ENCODE results near the gene GRK3.

The GRK3 gene

GRCh38 chr22:25536589-25536988, 27.9 kb upstream of the GRK3 start:
- TF ChIP-seq CTCF (IDR thresholded peaks at IDR 0.05; ENCODE audit: low read depth, low read length, missing control alignments), result no peak
- no peak overlapping the region for H3K4me3 ChIP-seq (ENCODE audit: low read depth, low read length)
- no peak for DNase-seq (ENCODE audit: low read depth)

- TF ChIP-seq CTCF (IDR thresholded peaks at IDR 0.05; ENCODE audit: low read depth, low read length, missing control alignments), result no peak
- DNase-seq (ENCODE audit: low read depth), result no peak
- H3K4me3 ChIP-seq (ENCODE audit: low read depth, low read length), result no peak overlapping the region
Measured at GRCh38 chr22:25540166-25540907, 24.1 kb upstream of the GRK3 start.

DNA sequence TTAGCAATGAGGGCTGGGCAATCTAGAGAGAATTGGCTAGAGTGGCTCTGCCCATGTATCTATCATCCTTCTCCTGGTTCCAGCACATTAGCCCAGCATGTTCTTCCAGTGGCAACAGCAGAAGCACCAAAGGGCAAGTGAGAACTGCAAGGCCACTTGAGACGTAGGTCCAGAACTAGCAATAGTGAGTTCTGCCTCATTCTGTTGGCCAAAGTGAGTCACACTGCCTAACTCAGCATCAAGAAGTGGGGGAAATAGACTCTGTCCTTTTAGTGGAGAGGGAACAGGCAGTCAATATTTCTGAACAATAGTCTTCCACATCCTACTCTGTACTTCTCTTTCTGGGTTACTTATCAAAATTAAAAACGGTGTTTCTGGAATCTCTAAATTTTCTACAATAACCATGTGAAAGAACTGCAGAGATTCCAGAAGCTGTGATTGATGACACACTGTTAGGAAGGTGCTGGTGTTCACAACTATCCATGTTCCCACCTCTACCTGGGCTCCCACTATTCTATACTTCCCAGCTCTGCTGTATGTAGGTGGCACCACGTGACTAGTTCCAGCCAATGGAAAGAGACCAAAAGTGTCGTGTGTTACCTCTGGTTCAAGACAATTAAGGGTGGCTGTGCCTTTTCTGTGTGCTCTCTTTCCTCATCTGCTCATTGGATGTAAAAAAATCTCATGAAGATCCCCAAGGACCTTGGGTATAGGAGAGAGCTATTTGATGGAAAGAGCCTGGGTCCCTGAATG, 23.4 kb upstream of the GRK3 start:
- DNase-seq (ENCODE audit: low read depth), result no peak
- no peak for TF ChIP-seq CTCF (IDR thresholded peaks at IDR 0.05; ENCODE audit: low read depth, low read length, missing control alignments)
- H3K4me3 ChIP-seq (ENCODE audit: low read depth, low read length), result no peak overlapping the region

GRCh38 chr22:25542191-25542590, 22.3 kb upstream of the GRK3 start:
- H3K4me3 ChIP-seq (ENCODE audit: low read depth, low read length), result no peak overlapping the region
- no peak for TF ChIP-seq CTCF (IDR thresholded peaks at IDR 0.05; ENCODE audit: low read depth, low read length, missing control alignments)
- no peak for DNase-seq (ENCODE audit: low read depth)

DNA sequence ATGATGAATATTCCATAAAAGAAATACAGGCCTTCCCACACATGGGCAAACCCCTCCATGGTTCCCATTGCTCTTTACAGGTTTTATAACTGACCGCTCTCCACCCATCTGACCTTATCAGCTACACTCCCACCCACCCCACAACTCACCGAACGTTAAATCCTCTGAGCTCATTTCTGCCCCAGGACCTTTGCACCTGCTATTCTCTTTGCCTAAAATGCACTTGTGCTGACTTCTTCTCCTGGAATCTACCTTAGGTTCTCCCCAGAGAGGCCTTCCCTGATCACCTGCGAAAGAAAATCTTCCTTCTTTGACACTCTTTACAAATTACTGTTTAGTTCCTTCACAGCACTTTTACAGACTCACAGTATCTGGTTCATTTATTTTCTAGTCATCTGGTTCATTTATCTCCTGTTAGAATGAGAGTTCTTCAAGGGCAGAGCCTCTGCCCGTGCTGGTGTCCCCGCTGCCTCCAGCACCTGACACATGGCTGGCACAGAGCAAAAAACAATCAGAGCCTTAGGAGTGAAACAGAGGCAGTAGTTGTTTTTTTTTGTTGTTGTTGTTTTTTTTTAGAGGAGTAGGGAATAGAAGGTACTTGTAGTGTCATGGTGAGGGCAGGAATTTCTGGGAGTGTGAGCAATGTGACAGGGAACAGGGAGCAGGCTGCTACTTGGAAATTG, 21.6 kb upstream of the GRK3 start:
- TF ChIP-seq CTCF (IDR thresholded peaks at IDR 0.05; ENCODE audit: low read depth, low read length, missing control alignments), result no peak
- H3K4me3 ChIP-seq (ENCODE audit: low read depth, low read length), result no peak overlapping the region
- no peak for DNase-seq (ENCODE audit: low read depth)

DNA sequence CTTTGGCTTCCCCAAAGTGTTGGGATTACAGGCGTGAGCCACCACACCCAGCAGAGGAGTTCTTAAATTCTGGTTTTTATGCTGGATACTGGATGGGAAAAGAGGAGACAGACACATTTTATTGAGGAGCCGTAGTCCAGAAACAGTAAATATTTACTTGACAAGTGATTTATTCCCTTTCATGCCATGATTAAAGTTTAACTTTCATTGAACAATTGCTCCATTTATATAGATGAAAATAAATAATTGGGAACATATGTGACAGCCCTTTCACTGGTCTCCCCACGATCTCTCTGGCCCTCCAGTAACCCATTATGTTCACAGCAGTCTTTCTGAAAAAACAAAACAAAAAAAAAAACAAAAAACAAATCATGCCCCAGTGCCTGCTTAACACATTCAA, 19.3 kb upstream of the GRK3 start:
- DNase-seq (ENCODE audit: low read depth), result no peak
- TF ChIP-seq CTCF (IDR thresholded peaks at IDR 0.05; ENCODE audit: low read depth, low read length, missing control alignments), result no peak
- no peak overlapping the region for H3K4me3 ChIP-seq (ENCODE audit: low read depth, low read length)
